OCI-LY7 (cell line): ENCODE data around the gene ZBTB9. TPM values are rescaled to one million over a fixed set of nuclear protein-coding genes. Genes with fewer than 3 reads are reported as not detected.
A peak's percentile ranks its signal among the peaks of the same experiment; 100 is the strongest.

Experiments used
- Bru-seq: library from RNA; stranded (reverse); fragments of 400-500 nt; gene quantifications from one replicate; lab custom pipeline; 2021; lab: Mats Ljungman, UMichigan
- BruChase-seq, 2 experiments: library from RNA; stranded (reverse); fragments of 400-500 nt; gene quantifications; one replicate each; lab custom pipeline; 2021; lab: Mats Ljungman, UMichigan
- BruUV-seq: library from RNA; stranded (reverse); fragments of 400-500 nt; replicated peaks from 2 replicates; lab custom pipeline; 2021; lab: Mats Ljungman, UMichigan
- CTCF ChIA-PET: fragments of 300-600 bp; sonication (Branson Sonifier 250); formaldehyde crosslinking; loops from one replicate; lab custom pipeline; 2022; ENCODE audit warnings: antibody characterized with exemption; ENCODE audit not compliant: unreplicated experiment; lab: Charles Lee
- POLR2A ChIA-PET: fragments of 300-600 bp; sonication (Branson Sonifier 250); formaldehyde crosslinking; loops from one replicate; lab custom pipeline; 2022; ENCODE audit warnings: antibody characterized with exemption; lab: Charles Lee
- DNase-seq: peaks from one replicate; pipeline ENCODE4 v3.0.0-alpha.2; 2015; ENCODE audit warnings: low spot score
- H2AFZ ChIP-seq: fragments of 200-600 bp; sonication (generic), shearing (Covaris generic); 2 replicates; pipeline ENCODE4 v1.6.1; 2014; ENCODE audit warnings: mild to moderate bottlenecking, antibody characterized with exemption, low read length, moderate library complexity
- H3K27ac ChIP-seq: fragments of 200-600 bp; sonication (generic); 2 replicates; pipeline ENCODE4 v1.5.1; 2014; ENCODE audit warnings: mixed run types, low read depth, mild to moderate bottlenecking, moderate library complexity, low read length, inconsistent platforms; ENCODE audit not compliant: poor library complexity, severe bottlenecking
- H3K36me3 ChIP-seq: fragments of 200-600 bp; sonication (generic); 2 replicates; pipeline ENCODE4 v1.6.1; 2014; ENCODE audit warnings: mild to moderate bottlenecking, antibody characterized with exemption, low read length, moderate library complexity, mixed read lengths; ENCODE audit not compliant: insufficient read depth
- H3K4me1 ChIP-seq: fragments of 200-600 bp; sonication (generic); 2 replicates; pipeline ENCODE4 v1.5.1; 2014; ENCODE audit warnings: mild to moderate bottlenecking, low read length; ENCODE audit not compliant: insufficient read depth, poor library complexity, severe bottlenecking
- H3K4me2 ChIP-seq: fragments of 200-600 bp; sonication (generic); 2 replicates; pipeline ENCODE4 v1.6.1; 2014; ENCODE audit warnings: mild to moderate bottlenecking, low read length
- H3K4me3 ChIP-seq: fragments of 200-600 bp; sonication (generic); 2 replicates; pipeline ENCODE4 v1.5.1; 2014; ENCODE audit warnings: mild to moderate bottlenecking, low read depth, low read length; ENCODE audit not compliant: poor library complexity, severe bottlenecking
- H3K79me2 ChIP-seq: fragments of 200-600 bp; sonication (generic); 2 replicates; pipeline ENCODE4 v1.6.1; 2016; ENCODE audit warnings: low read depth, mild to moderate bottlenecking, low read length, moderate library complexity, mixed read lengths; ENCODE audit not compliant: insufficient read depth
- H3K9me2 ChIP-seq: fragments of 200-600 bp; sonication (generic); 2 replicates; pipeline ENCODE4 v1.6.1; 2016; ENCODE audit warnings: mild to moderate bottlenecking, low read length, mixed read lengths; ENCODE audit not compliant: insufficient read depth
- H3K9me3 ChIP-seq: fragments of 200-600 bp; sonication (generic); 2 replicates; pipeline ENCODE4 v1.6.1; 2014; ENCODE audit warnings: mild to moderate bottlenecking, mixed run types, low read length, mixed read lengths
- H4K20me1 ChIP-seq: fragments of 200-600 bp; sonication (generic); 2 replicates; pipeline ENCODE4 v1.6.1; 2014; ENCODE audit warnings: mild to moderate bottlenecking, antibody characterized with exemption, low read length, moderate library complexity, mixed read lengths; ENCODE audit not compliant: insufficient read depth
- CTCF ChIP-seq: fragments of 200-600 bp; sonication (generic); conservative IDR thresholded peaks from 2 replicates; pipeline ENCODE4 v1.5.1; 2014; ENCODE audit warnings: mild to moderate bottlenecking, antibody characterized with exemption, low read length, moderate library complexity, mixed read lengths
- EZH2phosphoT487 ChIP-seq: fragments of 200-600 bp; sonication (generic); IDR thresholded peaks from 2 replicates; pipeline ENCODE4 v1.6.1; 2018; ENCODE audit warnings: low read depth, borderline replicate concordance, mild to moderate bottlenecking, mixed run types, antibody characterized with exemption, low read length, moderate library complexity, mixed read lengths
- intact Hi-C: fragments of 100-400 bp; cut with micrococcal nuclease; formaldehyde crosslinking; loops from one replicate; pipeline ENCODE4 v1.10.0; 2022; ENCODE audit not compliant: unreplicated experiment
- long read RNA-seq: library from polyadenylated mRNA; stranded (forward); transcript quantifications from one replicate; pipeline ENCODE4 v2.0.0, GENCODE V29; 2022
- total RNA-seq, 2 experiments: library from RNA; depleted of rRNA in 1 of 2; stranded (reverse); fragments of >200 nt in 1 of 2; shearing (Covaris generic) in 1 of 2; gene quantifications; 2 replicates each; pipeline ENCODE4 v1.2.3, GENCODE V29; 2014 to 2022

Gene ZBTB9
- total RNA-seq (2014; rRNA removed; shearing (Covaris generic)) = 7.7 and 11.2 TPM in 2 replicates
- total RNA-seq (2022) = 6.8 and 7.3 TPM in 2 replicates
- Bru-seq, nascent RNA = percentile 55 among the genes with signal in this experiment
- percentile 46 among the genes with signal in this experiment for BruChase-seq, experiment 1, labeled RNA remaining after a 6-hour chase
- BruChase-seq, experiment 2, labeled RNA remaining after a 2-hour chase = percentile 55 among the genes with signal in this experiment
- long read RNA-seq, transcript ZBTB9-201 (2 exons, 2,716 nt) = major isoform, 16 of 19 reads
- long read RNA-seq, partial matches to known transcripts = 0 of 19 reads
- long read RNA-seq, other reads (novel, unspliced or antisense) = 3 of 19 reads

- H3K9me3 ChIP-seq = no peaks in the 10 kb centered on the region
- CTCF ChIA-PET = interaction anchor here (0.5 to 1.8 kb wide), 2 partner anchors 23 to 31 kb away, joined by 3 to 4 read pairs; no protein-coding TSS in a partner anchor
- BruUV-seq = TSS peak; percentile 75
- H4K20me1 ChIP-seq = no peaks in the 10 kb centered on the region
- TF ChIP-seq EZH2phosphoT487 (no peak), CTCF (no peak)
- peak; percentile 97 for DNase-seq
- H3K79me2 ChIP-seq = peaks cover 19% of the 10 kb centered on the region; the same call in 1 of the 2 replicates
- peak within 1 kb of the TSS; percentile 96 for H3K4me2 ChIP-seq
- no peaks in the 10 kb centered on the region for H3K9me2 ChIP-seq
- peaks cover 19% of the 10 kb centered on the region for H3K4me1 ChIP-seq
- H2AFZ ChIP-seq = peak within 1 kb of the TSS; percentile 54; the same call in 1 of the 2 replicates
- intact Hi-C loops = loop anchor here (1.0 to 2.0 kb wide), 2 partner anchors 23 to 117 kb away; no protein-coding TSS in a partner anchor
- peak within 1 kb of the TSS; percentile 77 for H3K4me3 ChIP-seq
- POLR2A ChIA-PET = interaction anchor here (0.6 to 2.1 kb wide), 8 partner anchors 15 to 783 kb away, joined by 3 to 7 read pairs (median 3); partner anchors contain the start of genes HMGA1 and UQCC2
- peaks cover 29% of the 10 kb centered on the region for H3K36me3 ChIP-seq
- peak within 1 kb of the TSS; percentile 30 for H3K27ac ChIP-seq
Measured at GRCh38 chr6:33454009-33454946, at the start of gene ZBTB9. Gene ZBTB9 (plus strand): TSS chr6:33454576. CDS start chr6:33455101, 525 bp downstream.

- H3K36me3 ChIP-seq = peaks cover 95% of the 10 kb centered on the region
- peaks cover 11% of the 10 kb centered on the region for H3K4me1 ChIP-seq
- DNase-seq = no peak
- CTCF ChIA-PET = no interaction called here
- no peaks in the 10 kb centered on the region for H3K9me3 ChIP-seq
- no TSS peak for BruUV-seq
- H3K4me3 ChIP-seq = no peak overlapping the region
- no peak for TF ChIP-seq EZH2phosphoT487
- TF ChIP-seq CTCF = no peak
- H2AFZ ChIP-seq = no peak overlapping the region
- H3K79me2 ChIP-seq = peaks cover 25% of the 10 kb centered on the region
- intact Hi-C loops = no loop called here
- no peak overlapping the region for H3K4me2 ChIP-seq
- POLR2A ChIA-PET = no interaction called here
- H3K27ac ChIP-seq = no peak overlapping the region
- H4K20me1 ChIP-seq = no peaks in the 10 kb centered on the region
- H3K9me2 ChIP-seq = no peaks in the 10 kb centered on the region
Measured at GRCh38 chr6:33404884-33405283, 49.5 kb upstream of the ZBTB9 start.
